ENCODE results near the gene HCRTR1. TPM values are rescaled to one million over a fixed set of nuclear protein-coding genes. Genes with fewer than 3 reads are reported as not detected.

HCRTR1 gene
- total and polyA plus RNA-seq, 5 experiments from 2014 or later = not detected

DNA sequence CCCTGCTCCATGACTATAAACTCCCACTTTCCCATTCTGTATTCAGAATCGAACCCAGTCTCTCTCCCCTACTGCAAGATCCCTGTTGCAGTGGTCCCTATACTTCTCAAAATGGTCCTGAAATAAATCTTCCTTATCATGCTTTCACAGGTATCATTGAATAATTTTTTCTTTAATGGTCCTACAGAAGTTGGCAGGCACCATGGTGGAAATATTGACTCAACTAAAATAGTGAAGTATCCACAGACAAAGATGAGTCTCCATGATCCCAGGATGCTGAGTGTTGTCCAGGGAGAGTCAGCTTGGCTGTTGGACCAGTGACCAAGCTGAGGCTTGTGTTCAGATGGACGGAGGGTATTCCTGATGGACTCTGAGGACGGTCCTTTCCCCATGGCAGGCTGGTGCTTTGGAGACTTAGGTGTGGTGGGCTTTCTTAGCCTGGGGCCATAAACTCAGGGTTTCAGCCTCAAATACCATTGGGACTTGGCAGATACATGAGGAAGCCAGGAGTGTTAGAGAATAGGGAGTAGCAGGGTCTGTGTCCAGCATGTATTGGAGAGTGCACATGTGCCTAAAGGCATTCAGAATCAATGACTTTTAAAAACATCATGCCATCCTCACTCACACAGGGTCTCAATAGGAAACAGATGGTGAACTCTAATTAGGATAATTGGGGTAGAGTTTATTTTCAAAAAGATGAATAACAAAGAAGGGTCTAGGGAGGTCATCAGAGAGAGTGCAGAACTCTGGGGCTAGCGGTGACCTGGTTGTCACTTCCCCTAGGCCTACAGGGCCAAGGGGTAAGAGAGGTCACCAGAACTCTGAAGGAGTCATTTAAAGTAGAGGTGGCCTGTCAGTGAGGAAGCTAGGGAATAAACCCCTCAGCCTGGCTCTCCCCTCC is 21.4 kb upstream of the HCRTR1 start:
- ATAC-seq = no peak
- H3K27ac Mint-ChIP-seq = peak overlapping the region in 2 of 10 donors; percentile 2 to 19

DNA sequence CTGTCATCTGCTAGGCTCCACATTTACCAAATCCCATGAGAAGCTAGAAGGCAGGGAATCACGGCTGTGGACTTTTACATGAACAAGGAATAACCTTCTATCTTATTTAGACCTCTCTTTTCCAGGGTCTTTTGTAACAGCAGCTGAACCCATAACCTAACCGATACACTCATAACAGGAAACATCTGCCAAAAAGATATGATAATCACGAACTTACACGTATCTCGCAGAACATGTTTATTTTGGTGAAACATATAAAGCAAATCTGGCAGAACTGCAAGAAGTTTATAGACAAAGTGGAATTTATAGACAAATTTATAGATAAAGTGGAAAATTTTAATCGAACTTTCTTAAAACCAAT is 20.8 kb upstream of the HCRTR1 start:
- H3K9me3 Mint-ChIP-seq = no peaks in the 10 kb centered on the region
- POLR2A ChIA-PET = no interaction called here
- H3K4me3 Mint-ChIP-seq = no peak overlapping the region
- H3K4me1 Mint-ChIP-seq = peaks cover 0 to 6% (median under 1%) of the 10 kb centered on the region in 4 donors
- ATAC-seq (no peak), DNase-seq (no peak)
- no peaks in the 10 kb centered on the region for H3K36me3 Mint-ChIP-seq
- peaks cover 4 to 10% (median 8%) of the 10 kb centered on the region in 5 donors for H3K27me3 Mint-ChIP-seq
- no peak overlapping the region for H3K27ac Mint-ChIP-seq

More for the DNA sequence above, 21.4 kb upstream of the HCRTR1 start:
- H3K36me3 Mint-ChIP-seq = no peaks in the 10 kb centered on the region
- peaks cover 8 to 15% (median 15%) of the 10 kb centered on the region in 5 donors for H3K27me3 Mint-ChIP-seq
- POLR2A ChIA-PET = no interaction called here
- no peak overlapping the region for H3K4me3 Mint-ChIP-seq
- H3K9me3 Mint-ChIP-seq = no peaks in the 10 kb centered on the region
- H3K4me1 Mint-ChIP-seq = peaks cover 0 to 6% (median under 1%) of the 10 kb centered on the region in 4 donors
- no peak for DNase-seq

- Mint-ChIP-seq H3K36me3 (no peaks in the 10 kb centered on the region), H3K4me3 (no peak overlapping the region), H3K27me3 (peaks cover 0 to 6% (median 2%) of the 10 kb centered on the region in 5 donors), H3K27ac (no peak overlapping the region), H3K9me3 (peaks cover 0 to 2% (median 0%) of the 10 kb centered on the region in 9 donors), H3K4me1 (peaks cover 0 to 6% (median 0%) of the 10 kb centered on the region in 4 donors)
- POLR2A ChIA-PET = no interaction called here
- ATAC-seq (no peak), DNase-seq (no peak)
Measured at GRCh38 chr1:31598980-31599379, 18.5 kb upstream of the HCRTR1 start.

DNA sequence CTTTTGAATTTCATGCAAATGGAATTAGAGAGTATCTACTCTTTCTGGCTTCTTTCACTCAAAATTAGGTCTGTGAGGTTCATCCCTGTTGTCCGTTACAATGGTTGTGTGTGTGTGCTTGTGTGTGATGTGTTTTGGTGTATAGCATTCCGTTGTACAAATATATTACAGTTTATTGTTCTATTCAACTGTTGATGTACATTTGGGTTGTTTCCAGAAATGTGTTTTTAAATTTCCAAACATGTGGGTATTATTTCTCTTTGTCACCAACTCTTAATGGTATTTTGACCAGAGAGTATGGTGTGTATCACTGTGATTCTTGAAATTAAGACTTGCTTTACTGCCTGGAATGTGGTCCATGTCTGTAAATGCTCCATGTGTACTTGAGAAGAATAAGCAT is 16.8 kb upstream of the HCRTR1 start:
- Mint-ChIP-seq H3K27me3 (peaks cover 0 to 6% (median 0%) of the 10 kb centered on the region in 5 donors), H3K27ac (no peak overlapping the region), H3K4me3 (no peak overlapping the region), H3K9me3 (peaks cover 0 to 2% (median 0%) of the 10 kb centered on the region in 9 donors), H3K4me1 (peaks cover 0 to 6% (median 0%) of the 10 kb centered on the region in 4 donors), H3K36me3 (no peaks in the 10 kb centered on the region)
- ATAC-seq (no peak), DNase-seq (no peak)
- POLR2A ChIA-PET = no interaction called here

DNA sequence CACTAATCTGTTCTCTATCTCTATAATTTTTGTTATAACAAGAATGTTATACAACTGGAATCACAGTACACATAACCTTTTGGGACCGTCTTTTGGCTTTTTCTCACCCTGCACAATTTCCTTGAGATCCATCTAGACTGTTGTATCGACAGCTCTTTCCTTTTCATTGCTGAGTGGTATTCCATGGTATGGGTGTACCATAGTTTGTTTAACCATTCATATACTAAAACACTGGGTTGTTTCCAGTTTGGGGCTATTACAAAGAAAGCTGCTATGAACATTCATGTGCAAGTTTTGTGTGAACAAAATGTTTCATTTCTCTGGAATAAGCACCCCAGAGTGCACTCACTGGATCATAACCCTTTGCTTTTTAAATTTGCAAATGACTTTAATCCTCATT is 15.4 kb upstream of the HCRTR1 start:
- no peak for DNase-seq
- Mint-ChIP-seq H3K27ac (no peak overlapping the region), H3K9me3 (peaks cover 0 to 2% (median 0%) of the 10 kb centered on the region in 9 donors), H3K36me3 (no peaks in the 10 kb centered on the region), H3K4me3 (no peak overlapping the region), H3K4me1 (peaks cover 0 to 10% (median 0%) of the 10 kb centered on the region in 4 donors), H3K27me3 (no peaks in the 10 kb centered on the region)
- no peak for ATAC-seq
- POLR2A ChIA-PET = no interaction called here

- peaks cover 0 to 2% (median 0%) of the 10 kb centered on the region in 9 donors for H3K9me3 Mint-ChIP-seq
- H3K27ac Mint-ChIP-seq = no peak overlapping the region
- POLR2A ChIA-PET = no interaction called here
- no peak overlapping the region for H3K4me3 Mint-ChIP-seq
- DNase-seq = peak in 1 of 10 donors; percentile 34
- H3K4me1 Mint-ChIP-seq = peaks cover 0 to 10% (median 0%) of the 10 kb centered on the region in 4 donors
- ATAC-seq = no peak
- no peaks in the 10 kb centered on the region for H3K36me3 Mint-ChIP-seq
- peaks cover 0 to 6% (median 2%) of the 10 kb centered on the region in 5 donors for H3K27me3 Mint-ChIP-seq
Measured at GRCh38 chr1:31605908-31606427, 11.5 kb upstream of the HCRTR1 start.

GRCh38 chr1:31607360-31607759 is 10.1 kb upstream of the HCRTR1 start:
- POLR2A ChIA-PET = interaction anchor here (0.5 kb wide), 1 partner anchor 265 kb away, joined by 3 read pairs; no protein-coding TSS in a partner anchor
- ATAC-seq = no peak
- H3K27ac Mint-ChIP-seq = no peak overlapping the region

GRCh38 chr1:31609514-31610118 is 7.9 kb upstream of the HCRTR1 start:
- Mint-ChIP-seq H3K9me3 (no peaks in the 10 kb centered on the region), H3K27me3 (peaks cover 0 to 11% (median 4%) of the 10 kb centered on the region in 5 donors), H3K4me3 (no peak overlapping the region), H3K4me1 (peaks cover 0 to 10% (median 0%) of the 10 kb centered on the region in 4 donors), H3K27ac (no peak overlapping the region), H3K36me3 (no peaks in the 10 kb centered on the region)
- ATAC-seq (no peak), DNase-seq (no peak)
- POLR2A ChIA-PET = no interaction called here

More at GRCh38 chr1:31607360-31607759, 10.1 kb upstream of the HCRTR1 start:
- Mint-ChIP-seq H3K4me1 (peaks cover 0 to 10% (median 0%) of the 10 kb centered on the region in 4 donors), H3K9me3 (peaks cover 0 to 2% (median 0%) of the 10 kb centered on the region in 9 donors), H3K4me3 (no peak overlapping the region), H3K36me3 (no peaks in the 10 kb centered on the region), H3K27me3 (peaks cover 0 to 9% (median 4%) of the 10 kb centered on the region in 5 donors)
- DNase-seq = peak in 1 of 10 donors; percentile 21

DNA sequence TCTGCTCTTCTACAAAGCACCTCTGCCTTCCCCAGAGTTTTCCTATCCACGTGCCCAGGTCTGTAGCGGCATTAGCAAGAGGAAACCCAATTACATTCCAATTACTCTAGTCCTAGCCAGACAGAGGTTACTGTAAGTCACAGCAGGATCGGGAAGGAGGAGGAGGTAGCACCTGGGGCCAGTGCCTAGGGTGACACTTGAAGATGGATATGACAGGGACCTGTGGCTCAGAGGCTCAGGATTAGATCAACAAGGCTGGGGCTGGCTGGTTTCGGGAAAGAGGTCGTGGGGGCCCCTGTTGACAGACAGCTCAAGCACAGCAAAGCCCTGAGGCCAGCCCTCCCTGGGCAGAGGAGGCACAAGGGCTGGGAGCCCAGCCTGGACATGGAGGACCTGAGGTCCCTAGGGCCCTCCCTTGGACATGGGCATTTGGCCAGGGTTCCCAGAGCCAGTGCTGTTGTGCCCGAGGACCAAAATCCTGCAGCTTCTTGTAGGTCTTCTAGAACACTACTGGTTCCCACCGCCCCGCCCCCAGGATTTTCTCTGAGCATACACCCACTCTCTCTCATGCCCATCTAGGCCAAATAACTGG is 3.0 kb upstream of the HCRTR1 start:
- ATAC-seq (no peak), DNase-seq (no peak)
- H3K27ac Mint-ChIP-seq = no peak overlapping the region
- H3K9me3 Mint-ChIP-seq = no peaks in the 10 kb centered on the region
- no peaks in the 10 kb centered on the region for H3K36me3 Mint-ChIP-seq
- H3K4me3 Mint-ChIP-seq = peak overlapping the region in 1 of 10 donors; percentile 36
- peaks cover 18 to 39% (median 25%) of the 10 kb centered on the region in 5 donors for H3K27me3 Mint-ChIP-seq
- POLR2A ChIA-PET = no interaction called here
- peaks cover 0 to 11% (median 7%) of the 10 kb centered on the region in 4 donors for H3K4me1 Mint-ChIP-seq

GRCh38 chr1:31615414-31615813 is 2.1 kb upstream of the HCRTR1 start:
- Mint-ChIP-seq H3K4me1 (peaks cover 0 to 11% (median 8%) of the 10 kb centered on the region in 4 donors), H3K27me3 (peaks cover 20 to 42% (median 29%) of the 10 kb centered on the region in 5 donors)

GRCh38 chr1:31615939-31616338 is 1.6 kb upstream of the HCRTR1 start:
- Mint-ChIP-seq H3K27me3 (peaks cover 20 to 42% (median 29%) of the 10 kb centered on the region in 5 donors), H3K4me3 (peak overlapping the region in 2 of 10 donors; percentile 48 to 50), H3K9me3 (no peaks in the 10 kb centered on the region), H3K36me3 (no peaks in the 10 kb centered on the region), H3K4me1 (peaks cover 0 to 11% (median 8%) of the 10 kb centered on the region in 4 donors), H3K27ac (no peak overlapping the region)
- DNase-seq (no peak), ATAC-seq (no peak)
- POLR2A ChIA-PET = no interaction called here

More at GRCh38 chr1:31615414-31615813, 2.1 kb upstream of the HCRTR1 start:
- Mint-ChIP-seq H3K36me3 (no peaks in the 10 kb centered on the region), H3K4me3 (no peak overlapping the region), H3K27ac (no peak overlapping the region), H3K9me3 (no peaks in the 10 kb centered on the region)
- POLR2A ChIA-PET = no interaction called here
- no peak for ATAC-seq
- DNase-seq = no peak

DNA sequence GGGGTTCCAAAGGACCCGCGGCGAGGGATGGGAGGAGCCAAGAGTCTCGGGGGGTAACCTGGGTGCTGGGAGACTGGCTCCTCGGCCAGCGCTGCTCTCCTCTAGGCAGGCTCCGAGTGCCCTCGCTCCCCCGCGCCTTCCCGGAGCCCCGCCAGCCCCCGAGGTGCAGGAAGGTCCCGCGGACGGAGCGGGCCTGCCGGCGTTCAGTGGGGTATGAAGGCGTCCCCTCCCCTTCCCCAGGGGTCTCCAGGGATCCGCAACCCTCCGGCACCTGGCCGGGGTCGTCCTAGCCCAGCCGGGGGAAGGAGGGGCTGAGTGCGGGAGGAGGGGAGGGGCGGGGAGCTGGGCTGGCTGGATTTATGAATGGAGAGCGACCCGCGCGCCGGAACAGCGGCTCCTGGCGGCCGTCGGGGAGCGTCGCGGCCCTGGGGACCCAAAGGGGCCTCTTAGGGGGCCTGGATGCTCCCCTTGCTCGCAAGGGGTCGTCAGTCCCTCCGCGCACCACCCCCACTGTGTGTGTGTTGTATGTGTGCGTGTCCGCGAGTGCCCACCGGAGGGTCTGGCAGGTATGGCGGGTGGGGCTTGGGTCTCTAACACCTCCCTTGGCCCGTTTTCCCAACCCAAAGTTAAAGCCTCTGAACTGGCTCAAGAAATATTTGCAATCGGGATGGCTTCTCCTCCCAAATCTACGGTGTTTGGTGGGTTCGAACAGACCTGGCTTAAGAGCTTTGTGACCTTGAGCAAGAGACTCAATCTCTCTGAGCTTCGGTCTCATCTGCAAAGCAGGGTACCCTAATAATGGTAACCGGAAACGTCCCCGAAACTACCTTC is 642 bp downstream of the HCRTR1 start:
- Mint-ChIP-seq H3K27ac (no peak overlapping the region), H3K9me3 (no peaks in the 10 kb centered on the region), H3K4me3 (peak overlapping the region; percentile 31 to 83 (median 62)), H3K27me3 (peaks cover 17 to 39% (median 25%) of the 10 kb centered on the region in 5 donors), H3K4me1 (peaks cover 0 to 11% (median 8%) of the 10 kb centered on the region in 4 donors), H3K36me3 (no peaks in the 10 kb centered on the region)
- peak; percentile 83 for ATAC-seq
- POLR2A ChIA-PET = no interaction called here
- peak in 9 of 10 donors; percentile 17 to 49 (median 33) for DNase-seq
